ENCODE measurements around the gene NOC2L. TPM values are rescaled to one million over a fixed set of nuclear protein-coding genes. Genes with fewer than 3 reads are reported as not detected.

The NOC2L gene
- total RNA-seq, 1 experiment from 2014 or later: 98.5 TPM

DNA sequence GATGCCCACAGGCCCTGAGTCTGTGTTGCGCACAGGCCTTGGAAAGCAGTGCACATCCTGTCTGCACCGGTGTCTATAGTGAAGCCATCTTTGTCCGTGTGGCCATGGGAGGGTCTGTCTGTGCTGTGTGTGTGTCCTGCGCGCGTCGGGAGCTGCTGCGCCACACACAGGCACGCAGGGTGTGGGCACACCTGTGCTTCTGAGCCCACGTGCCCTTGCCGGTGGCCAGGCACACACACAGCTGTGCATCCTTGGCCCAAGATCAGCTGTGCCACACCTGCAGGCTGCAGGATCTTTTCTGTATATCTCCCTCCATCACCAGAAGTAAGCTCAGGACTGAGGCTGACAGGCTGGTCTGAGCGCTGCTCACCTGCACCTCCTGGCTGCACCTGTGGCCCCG lies 38.5 kb downstream of the NOC2L start:
- DNase-seq (ENCODE audit: extremely low read depth, low read depth): no peak

DNA sequence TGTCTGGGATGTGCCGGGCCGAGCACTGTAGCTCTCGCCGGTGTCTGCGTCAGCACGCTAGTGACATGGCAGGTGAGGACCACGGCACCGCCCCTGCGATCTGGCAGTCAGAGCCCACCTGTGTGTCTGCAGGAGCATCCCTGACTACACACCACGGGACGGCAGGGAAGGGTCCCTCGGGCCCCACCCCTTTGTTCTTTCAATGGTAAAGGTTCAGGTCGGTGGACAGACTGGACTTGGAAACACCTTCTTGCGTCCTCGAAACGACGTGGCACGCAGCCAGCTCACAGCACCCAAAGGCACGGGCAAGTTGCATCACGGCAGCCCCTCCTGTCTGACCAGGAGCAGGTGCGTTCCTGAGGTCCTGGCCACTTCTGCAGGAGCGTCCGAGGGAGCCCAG lies 39.0 kb downstream of the NOC2L start:
- no peak for DNase-seq (ENCODE audit: extremely low read depth, low read depth)

DNA sequence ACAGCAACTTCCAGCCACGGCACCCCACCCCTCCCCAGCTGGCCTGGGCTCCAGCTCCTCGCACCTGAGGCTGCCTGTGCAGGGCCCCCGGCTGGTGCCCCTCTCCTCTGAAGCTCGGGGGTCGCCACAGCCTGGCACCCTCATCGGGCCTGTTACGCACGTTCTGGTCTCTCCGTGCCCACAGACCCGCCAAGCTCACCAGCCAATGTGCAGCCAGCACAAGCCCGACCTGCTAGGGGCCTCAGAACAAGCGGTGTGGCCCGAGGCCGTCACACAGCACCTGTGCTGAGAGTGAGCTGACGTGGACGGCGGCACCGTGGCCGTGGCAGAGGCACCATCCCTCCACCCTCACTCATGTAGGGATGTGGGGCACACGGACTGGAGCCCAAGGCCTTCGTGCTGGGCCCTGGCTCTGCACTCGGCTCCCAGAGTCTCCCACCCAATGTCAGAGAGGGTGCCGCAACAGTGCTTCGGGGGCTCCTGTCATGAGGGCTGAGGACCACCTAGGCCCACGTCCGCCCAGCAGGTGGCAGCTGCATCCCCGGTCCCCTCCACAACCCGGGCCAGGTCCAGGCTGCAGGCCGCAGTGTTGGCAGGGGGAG lies 39.7 kb downstream of the NOC2L start:
- no peak for DNase-seq (ENCODE audit: extremely low read depth, low read depth)

DNA sequence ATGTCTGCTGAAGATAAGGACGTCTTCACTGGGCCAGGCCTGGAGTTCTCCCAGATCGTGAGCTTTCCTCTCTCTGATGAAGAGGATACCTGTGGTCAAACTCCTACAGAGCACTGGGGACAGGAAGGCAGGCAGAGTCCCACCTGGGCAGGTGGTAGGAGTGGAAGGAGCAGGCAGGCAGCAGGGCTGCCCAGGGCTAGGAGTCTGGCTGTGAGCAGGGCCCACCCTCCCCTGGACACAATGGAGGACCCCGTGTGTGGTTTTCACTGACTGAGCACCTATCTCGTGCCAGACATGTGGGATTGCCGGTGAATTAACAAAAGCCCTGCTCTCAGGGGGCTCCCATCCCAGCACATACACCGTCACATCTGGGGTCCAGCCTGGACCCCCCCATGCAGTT lies 40.2 kb downstream of the NOC2L start:
- DNase-seq (ENCODE audit: extremely low read depth, low read depth): no peak

DNA sequence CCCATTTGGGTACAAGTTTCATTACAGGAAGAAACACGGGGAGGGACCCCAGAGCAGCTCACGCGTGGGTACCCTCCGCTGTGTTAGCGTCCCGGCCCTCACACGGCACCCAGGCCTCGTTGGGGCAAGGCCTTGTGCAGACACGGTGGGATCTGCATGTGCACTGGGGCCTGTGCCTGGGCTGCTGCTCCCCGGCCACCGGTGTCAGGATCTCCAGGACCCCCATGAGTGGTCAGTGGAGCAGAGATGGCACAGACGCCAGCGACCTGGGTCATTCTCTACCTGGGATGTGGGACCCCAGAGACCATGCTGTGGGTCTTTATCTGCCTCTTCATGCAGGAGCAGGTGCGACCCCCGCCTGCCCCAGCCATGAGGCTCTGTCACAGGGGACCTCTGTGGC lies 40.7 kb downstream of the NOC2L start:
- DNase-seq (ENCODE audit: extremely low read depth, low read depth): no peak

DNA sequence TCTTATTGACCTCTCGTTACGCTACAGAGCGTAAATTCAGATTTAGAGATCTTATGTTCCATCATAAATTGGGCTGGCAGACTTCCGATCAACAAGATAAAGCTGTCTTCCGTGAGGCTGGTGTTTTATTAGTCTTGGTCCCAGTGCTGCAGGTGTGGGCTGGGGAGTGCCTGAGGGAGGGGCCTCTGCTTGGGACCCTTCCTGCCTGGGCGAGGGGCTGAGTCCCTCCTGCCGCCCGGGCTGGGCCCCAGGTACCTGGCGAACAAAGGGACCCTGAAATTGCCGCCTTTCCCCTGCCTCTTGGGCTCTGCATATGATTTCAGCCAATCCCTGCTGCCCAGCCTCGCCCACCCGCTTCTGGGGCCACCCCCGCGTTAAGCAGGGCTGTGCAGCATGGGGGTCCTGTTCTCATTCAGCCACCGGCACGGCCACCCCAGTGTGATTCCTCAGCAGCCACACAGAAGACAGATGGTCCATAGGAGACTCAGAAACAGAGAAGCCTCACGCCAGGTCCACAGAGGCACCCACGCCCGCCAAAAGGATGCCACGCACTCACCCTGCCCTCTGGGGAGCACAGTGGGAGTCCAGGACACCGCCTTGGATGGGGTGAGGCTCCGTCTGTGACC lies 41.5 kb downstream of the NOC2L start:
- DNase-seq (ENCODE audit: extremely low read depth, low read depth): no peak

DNA sequence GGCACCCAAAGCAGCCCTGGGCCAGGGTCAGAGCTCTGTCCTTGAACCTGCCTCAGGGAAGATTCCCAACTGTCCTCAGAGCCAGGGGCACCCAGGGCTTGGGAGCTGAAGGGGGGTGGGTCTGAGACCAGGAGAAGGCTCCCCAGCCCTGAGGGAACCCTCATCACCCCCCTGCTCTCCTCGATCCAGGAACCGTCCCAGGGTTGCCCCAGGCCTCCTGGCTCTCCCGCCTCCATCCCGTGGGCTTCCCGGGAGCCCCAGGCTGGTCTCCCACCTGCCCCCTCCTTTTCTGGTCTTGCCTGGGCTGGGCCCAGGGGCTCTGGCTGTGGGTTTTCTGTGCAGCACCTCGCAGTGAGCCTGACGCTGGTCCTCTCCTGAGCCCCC lies 42.0 kb downstream of the NOC2L start:
- DNase-seq (ENCODE audit: extremely low read depth, low read depth): no peak

DNA sequence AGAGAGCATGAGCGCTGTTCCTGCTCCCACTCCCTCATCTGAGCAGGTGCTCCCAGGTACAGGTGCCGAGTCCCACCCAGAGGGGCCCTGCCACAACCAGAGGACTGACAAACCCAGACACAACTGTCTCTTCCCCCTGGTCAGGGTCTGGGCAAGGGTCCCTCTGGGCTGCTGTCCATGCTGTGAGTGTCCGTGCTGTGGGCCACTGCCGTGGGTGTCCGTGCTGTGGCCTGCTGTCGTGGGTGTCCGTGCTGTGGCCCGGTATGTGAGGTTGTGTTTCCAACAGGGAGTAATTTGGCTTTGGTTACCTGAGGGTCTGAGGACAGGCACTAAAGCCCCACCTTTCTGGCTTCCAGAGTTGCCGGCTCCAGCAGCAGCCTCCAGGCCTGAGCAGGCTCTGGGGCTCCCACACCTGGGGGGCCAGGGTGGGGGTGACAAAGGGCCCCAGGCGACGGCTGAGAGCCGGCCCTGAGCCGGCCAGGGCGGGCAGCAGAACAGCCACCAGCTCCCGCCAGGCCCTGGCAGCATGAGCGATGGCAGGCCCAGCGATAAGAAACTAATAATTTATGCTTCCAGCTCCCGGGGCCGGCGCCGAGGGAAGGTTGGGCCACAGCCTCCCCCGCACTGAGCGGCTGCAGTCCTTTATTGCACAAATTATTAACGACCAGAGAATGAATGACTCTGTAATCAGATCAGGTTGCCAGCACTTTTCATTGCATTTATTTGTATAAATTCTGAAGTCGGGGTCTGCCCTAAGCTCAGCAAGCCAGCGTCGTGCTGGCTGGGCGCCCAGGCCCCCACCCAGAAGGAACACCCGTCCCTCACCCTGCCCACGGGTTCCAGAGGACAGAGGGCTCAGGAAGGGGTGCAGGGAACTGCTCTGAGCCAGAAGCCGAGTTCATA lies 42.6 kb downstream of the NOC2L start:
- no peak for DNase-seq (ENCODE audit: extremely low read depth, low read depth)

DNA sequence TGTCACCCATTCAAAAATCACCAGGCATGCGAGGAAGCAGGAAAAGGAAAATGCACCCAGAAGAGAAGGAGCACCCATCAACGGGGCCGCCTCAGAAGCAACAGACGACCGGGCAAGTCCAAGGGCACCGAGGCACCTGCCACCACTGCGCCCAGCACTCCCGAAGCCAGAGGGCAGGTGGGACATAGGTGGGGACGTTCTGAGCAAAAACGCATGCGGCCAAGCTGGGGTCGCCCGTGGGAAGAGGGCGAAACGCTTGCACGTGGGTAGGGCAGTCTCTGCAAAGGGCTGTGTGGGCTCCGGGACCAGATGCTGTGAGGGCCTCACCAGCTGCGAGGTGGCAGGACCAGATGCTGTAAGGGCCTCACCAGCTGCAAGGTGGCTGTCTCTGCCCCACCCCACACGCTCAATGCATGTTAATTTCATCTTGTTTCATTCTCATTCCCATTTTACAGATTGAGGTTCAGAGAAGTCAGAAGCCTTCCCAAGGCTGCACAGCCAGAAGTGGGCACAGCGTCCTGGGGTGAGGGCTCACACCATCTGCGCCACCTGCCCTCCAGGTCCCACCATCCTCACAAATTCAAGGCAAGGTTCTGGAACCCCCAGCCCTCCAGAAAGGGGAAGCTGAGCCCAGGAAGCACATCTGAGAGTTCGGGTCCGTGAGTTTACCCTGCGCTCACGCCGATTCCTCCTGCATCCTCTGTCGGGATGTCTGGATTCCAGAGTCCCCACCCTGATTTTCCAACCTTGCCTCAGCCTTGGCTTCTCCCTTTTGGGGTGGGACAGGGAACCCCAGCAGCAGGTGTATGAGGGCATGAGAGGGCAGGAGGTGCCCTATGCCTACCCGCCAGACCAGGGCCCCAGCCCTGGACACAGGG lies 43.5 kb downstream of the NOC2L start:
- DNase-seq (ENCODE audit: extremely low read depth, low read depth): no peak

DNA sequence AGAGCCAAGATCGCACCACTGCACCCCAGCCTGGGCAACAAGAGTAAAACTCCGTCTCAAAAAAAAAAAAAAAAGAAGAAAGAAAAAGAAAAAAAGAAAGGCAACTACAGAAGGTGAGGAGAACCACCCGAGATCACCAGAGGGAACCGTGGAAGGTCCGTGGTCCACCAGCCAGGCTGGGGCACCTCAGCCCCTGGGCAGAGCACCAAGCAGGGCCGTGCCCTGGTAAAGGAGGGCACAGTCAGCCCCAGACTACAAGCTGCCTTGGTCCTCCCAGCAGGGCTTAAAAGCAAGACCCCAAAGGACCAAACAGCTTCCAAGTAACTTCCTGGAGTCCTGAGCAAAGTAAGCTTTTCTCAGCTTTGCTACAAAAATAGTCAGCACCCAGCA lies 44.2 kb downstream of the NOC2L start:
- no peak for DNase-seq (ENCODE audit: extremely low read depth, low read depth)

DNA sequence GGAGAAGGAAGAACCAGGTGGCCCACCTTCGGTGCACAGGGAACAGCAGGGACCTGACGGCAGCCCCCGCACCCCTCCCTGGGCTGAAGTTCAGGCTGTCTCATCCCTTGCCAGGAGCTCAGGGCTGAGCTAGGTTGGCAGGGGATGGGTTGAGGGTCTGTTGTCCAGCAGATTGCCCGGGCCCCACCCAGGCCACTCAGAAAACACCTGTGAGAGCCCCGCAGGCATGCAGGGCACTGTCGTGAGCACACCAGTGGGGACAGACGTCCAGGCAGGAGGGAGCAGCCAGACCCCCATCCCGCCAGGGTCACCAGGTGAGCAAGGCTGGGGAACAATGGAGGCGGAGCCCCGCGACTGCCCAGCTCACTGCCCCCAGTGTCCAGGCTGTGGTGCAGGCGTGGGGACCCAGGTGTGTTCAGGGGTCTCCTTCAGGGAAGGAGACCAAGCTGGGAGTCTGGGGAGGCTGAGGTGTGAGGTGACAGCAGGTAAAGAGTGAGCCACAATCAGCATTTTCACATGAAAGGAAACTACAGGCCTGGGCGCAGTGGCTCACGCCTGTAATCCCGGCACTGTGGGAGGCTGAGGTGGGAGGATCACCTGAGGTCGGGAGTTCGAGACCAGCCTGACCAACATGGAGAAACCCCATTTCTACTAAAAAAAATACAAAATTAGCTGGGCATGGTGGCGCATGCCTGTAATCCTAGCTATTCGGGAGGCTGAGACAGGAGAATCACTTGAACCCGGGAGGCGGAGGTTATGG lies 44.7 kb downstream of the NOC2L start:
- DNase-seq (ENCODE audit: extremely low read depth, low read depth): no peak

DNA sequence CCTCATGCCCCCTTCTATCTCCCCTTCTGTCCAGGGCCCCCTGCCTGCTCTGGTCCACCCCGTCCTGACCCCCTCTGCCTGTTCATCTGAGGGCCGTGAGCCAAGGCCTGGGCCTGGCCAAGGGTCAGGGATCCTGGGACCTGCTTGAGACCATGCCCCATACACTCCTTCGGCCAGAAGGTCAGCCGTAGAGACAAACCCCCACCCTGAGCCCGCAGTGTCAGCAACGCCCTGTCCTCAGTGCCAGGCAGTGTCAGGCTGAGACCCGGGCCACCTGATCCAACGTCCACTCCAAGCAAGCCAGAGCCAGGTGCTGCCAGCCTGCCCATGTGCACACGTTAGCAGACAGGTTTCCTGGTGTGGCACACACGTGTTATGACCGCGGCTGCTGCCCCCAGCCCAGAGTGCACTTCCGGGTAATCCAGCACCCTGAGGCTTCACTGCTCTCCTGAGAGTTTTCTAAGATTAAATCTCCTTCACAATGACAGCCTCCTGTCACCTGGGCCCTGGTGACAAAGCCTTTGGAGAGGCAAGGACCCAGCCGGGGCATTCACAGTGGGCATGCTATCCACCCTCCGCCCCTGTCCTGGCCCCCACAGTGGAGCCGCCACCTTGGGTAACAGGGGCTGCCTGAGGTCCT lies 45.4 kb downstream of the NOC2L start:
- DNase-seq (ENCODE audit: extremely low read depth, low read depth): no peak

DNA sequence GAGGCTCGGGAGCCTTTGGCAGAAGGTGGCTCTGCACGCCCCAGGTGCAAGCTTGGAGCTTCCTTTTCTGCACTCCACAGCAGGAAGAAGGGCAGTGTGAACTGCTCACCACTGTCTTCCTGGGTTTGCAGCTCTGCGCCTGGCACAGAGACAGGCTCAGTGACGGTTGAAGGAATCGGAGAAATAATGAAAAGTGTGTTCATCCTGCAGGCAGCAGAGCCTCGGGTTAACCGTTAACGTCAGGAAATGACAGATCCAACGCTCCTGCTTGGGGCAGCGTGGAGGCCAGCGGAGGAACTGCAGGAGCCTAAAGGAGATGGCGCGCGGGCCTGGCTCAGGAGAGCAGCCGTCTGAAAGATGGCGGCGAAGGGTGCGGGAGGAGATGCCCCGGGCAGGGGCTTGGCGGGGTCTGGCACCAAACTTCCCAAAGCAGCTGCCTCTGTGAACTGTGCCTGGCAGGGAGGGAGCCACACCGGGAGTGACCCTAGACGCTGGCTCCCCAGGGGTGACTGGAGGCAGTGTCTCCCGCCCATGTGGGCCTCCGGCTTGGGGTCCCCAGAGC lies 46.2 kb downstream of the NOC2L start:
- no peak for DNase-seq (ENCODE audit: extremely low read depth, low read depth)

DNA sequence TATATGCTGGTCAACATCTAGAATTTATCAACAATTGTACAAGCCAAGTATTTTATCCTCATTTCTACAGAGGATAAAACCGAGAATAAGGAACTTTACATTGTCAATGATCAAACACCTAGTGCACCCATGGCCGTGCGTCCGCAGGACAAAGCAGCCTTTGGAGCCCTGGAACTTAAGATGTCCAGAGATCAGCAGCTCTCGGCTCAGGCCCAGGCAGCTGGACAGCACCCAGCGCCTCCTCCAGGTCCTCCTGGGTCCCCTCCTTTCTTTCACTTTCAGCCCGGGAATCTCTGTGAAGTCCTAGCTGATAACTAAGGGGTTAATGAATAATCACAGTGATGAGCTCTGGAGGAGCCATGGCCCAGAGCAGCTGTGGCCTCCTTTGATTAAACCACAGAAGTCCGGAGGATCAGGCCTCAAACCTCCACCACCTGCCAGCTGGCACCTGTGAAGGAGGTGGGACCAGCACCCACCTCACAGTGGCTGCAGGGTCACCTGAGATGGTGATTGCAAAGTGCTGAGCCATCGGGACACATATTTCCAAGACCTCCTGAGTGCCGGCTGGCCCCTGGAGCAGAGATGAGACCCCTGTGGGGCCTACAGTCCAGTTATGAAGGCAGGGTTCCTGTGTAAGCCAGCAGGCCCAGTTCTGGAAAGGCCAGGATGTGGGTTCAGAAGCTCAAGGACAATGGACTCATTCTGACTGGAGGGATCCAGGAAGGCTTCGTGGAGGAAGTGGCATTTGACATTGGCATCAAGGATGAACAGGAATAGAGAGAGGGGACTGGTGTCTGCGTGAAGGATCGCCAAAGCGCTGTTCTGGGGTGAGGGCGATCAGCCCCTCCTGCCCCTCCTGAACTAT lies 46.9 kb downstream of the NOC2L start:
- no peak for DNase-seq (ENCODE audit: extremely low read depth, low read depth)

DNA sequence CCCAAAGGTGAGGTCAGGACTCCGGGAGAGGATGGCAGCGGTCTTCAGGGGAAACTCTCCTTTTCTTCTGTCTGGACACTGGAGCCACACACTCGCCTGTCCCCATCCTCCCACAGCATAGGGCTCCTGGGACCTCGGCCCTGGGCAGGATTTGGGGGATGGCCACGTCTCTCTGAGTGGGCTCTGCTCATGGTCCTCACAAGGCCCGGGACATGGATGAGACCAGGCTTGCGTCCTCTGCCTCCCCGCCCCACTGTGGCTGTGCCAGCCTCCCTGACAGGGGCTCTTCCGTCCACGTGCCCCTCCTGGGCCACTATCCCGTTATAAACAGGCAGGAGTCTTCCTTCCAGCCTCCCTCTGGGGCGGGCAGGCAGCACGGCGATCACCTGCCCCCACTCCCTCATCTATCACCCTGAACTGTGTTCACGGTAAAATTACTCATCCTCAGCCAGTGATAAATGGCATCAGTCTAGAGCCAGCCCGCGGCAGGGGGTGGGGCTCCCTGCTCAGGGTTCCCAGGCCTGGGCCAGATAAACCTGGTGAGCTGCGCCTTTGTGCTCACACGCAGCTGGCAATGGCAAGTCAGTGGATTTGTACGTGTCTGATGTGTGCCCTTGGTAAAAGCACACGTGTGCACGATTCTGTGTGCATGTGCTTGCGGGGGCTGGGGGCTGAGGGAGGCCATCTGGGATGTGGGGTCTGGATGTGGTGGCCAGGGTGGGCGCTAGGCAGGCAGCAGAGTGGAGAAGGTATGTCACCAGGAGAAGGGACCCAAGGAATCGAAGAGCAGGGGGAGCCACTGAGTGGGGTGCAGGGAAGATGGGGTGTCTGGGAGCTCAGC lies 48.0 kb downstream of the NOC2L start:
- DNase-seq (ENCODE audit: extremely low read depth, low read depth): no peak

DNA sequence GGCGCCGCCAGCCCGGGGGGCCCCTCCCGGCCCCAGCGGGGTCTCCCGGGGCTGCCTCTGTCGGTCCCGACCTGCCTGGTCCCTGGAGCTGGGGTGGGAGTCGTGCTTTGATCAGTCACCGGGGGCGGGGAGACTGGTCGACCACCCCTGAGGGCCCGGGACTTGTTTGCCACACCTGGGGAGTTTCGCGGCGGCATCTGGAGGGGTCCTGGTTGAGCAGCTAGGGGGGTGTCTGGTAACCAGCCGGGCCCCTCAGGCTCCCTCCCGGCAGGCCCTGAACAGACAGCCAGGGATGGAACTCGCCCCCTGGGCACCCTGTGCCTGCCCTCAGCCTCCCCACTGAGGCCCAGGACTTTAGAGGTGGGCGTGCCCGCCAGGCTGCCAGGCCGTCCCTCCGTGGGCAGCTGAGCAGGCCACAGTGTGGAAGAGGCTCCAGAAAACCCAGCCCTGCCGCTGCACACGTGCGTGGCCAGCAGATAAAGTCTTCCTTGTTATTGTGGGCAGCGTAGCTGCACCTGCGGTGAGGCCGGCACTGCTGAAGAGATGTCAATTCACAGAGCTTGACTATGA lies 48.7 kb downstream of the NOC2L start:
- DNase-seq (ENCODE audit: extremely low read depth, low read depth): no peak

DNA sequence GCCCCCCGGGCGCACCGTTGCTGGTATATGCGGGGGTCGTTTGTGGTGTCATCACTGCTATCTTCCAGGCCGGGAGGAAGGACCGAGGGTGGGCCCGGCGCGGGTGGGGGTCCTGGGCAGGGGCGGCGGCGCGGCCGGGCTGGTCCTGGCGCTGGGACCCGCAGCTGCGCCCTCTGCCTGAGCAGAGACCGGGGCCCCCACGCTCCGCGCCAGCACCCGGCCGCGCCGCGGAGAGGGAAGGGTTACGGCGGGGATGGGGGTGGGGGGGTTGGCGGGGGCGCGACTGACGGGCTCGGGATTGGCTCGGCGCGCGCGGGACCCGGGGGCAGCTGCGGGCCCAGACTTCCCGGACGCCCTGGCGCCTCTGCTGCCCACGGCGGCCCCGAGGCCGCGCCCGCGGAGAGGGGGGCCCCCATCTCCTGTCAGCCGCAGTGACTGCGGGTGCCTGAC lies 49.2 kb downstream of the NOC2L start:
- DNase-seq (ENCODE audit: extremely low read depth, low read depth): no peak

Measured in NCI-H460 (cell line).